Activated CD8-positive, alpha-beta memory T cell treated with anti-CD3 and anti-CD28 coated beads for 48 hours (primary cell): ENCODE measurements around the gene SERP1.
"Not testable (repeated sequence)": the region's sequence is repeated elsewhere in the genome, so short reads cannot be mapped to it uniquely, and the experiment has no call there.

Experiments
- DNase-seq, 3 experiments: peaks; one replicate each; pipeline ENCODE4 v3.0.0-alpha.2; 2020; ENCODE audit warnings: low read depth in 2 of 3, low spot score in 2 of 3

Gene SERP1

DNA sequence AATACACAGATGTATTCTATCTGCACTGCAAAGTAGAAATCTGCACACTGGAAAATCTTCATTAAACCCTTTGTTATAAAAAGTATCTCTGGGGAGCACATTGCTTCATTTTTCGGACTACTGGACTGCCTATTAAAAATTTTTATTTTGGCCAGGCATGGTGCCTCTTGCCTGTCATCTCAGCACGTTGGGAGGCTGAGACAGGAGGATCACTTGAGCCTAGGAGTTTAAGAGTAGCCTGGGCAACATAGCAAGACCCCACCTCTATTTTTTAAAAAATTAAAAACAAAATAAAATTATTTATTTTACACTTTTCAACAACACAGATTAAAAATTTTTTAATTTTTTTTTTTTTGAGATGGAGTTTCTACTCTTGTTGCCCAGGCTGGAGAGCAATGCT is 6.0 kb downstream of the SERP1 start:
- DNase-seq, result no peak

DNA sequence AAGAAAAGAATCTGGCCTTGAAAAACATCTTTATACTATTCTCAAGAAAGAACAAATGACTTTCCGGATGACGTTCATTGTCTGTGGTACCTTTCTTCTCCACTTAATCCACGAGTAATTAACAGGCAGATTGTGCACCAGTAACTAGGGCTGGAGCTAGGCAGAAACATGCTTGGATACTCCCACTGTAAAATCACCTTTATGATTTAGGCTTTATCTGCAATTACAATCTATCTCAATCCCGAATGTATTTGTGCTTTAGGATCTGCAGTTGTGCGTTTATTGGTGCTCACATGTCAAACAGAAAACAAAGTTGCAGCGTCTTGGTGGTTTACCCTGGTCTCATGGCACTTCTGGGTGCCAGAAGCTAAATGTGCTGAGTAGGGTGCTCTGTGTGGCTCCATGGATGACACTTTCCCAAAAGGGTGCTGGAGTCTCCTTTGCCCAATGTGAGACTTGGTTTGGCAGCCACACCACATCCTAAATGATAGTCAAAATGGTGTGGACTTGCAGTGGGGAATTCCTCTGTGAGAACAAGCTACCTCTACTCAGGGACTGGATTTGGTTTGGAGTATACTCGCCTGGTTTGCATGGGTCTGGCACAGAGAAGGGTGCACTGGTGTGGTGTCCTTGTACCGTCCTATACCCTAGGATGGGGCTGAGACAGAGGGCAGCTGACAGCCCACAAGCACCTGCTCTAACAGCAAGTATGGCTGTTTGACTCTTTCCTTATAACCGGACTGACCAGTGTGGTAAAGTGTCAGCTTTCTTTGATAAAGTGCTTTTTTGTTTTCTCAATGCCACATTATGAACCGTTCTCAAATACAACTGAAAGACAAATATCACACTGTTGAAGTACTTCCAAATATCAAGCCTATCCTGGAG is 7.7 kb downstream of the SERP1 start:
- DNase-seq, result no peak

DNA sequence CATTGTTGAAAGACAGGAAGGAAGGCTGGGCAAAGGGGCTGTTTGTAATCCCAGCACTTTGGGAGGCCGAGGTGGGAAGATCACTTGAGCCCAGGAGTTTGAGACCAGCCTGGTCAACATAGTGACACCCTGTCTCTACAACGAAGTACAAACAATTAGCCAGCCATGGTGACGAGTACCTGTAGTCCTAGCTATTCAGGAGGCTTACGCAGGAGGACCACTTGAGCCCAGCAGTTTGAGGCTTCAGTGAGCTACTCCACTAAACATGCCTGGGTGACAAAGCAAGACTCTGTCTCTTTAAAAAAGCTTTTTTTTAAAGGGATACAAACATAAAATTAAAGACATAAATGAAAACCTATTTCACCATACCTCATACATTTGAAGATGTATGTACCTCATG is 11.1 kb downstream of the SERP1 start:
- DNase-seq, result no peak

DNA sequence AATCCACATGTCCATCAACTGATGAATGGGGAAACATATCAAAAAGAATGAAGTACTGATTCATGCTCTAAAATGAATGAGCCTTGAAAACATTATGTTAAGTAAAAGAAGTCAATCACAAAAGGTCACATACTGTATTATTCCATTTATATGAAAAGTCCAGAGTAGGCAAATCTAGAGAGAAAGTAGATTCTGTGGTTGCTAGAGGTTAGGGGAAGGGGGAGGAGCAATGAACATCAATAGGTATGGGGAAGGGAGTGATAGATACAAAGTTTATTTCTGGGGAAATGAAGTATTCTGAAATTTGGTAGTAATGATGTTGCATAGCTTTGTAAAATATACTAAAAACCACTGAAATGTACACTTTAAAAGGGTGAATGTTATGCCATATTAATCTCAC is 14.5 kb downstream of the SERP1 start:
- no peak for DNase-seq

DNA sequence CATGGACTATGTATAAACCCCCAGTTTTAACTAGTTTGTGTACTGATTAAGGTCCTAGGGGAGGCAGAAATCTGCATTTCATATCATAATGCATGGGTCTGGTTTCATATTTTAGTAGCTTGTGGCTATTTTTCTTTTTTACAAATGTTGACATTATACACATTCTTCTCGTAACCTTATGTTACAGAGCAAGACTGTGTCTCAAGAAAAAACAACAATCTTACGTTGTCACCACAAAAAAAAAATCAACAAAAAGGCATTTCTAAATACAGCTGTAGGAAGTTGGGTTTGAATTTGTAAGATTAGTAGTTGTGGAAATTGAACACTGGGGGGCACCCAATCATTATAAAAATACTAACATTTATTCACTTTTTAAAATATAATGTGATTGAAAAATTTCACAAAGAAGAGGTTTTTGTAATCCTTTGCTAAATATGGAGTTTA is 17.9 kb downstream of the SERP1 start:
- DNase-seq, result no peak

DNA sequence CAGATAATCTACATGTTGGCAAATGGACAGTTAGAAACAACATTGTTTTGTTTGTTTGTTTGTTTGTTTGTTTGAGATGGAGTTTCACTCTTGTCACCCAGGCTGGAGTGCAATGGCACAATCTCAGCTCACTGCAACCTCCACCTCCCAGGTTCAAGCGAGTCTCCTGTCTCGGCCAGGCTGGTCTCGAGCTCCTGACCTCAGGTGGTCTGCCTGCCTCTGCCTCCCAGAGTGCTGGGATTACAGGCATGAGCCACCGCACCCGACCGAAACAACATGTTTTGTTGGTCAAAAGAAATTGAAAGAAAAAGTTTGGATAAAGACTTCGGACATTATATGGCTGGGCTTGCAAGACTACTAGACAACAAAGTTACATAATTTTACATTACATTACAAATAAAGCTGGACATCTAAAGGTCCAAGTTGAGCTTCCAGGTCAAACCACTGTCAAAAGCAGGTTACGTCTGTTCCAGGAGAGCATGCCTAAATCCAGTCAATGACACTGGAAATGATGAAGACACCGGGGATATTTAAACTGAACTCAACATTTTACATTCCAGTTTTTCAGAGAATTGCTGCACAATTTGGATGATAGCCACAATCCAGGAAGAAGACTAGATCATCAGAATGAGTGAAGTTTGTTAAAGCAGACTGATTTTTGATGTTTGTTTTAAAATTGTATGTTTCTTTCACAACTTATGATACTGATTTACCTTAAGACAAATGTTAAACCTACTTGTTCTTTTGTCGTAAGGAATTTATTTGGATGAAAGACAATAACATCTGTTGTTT is 18.6 kb downstream of the SERP1 start:
- no peak for DNase-seq

DNA sequence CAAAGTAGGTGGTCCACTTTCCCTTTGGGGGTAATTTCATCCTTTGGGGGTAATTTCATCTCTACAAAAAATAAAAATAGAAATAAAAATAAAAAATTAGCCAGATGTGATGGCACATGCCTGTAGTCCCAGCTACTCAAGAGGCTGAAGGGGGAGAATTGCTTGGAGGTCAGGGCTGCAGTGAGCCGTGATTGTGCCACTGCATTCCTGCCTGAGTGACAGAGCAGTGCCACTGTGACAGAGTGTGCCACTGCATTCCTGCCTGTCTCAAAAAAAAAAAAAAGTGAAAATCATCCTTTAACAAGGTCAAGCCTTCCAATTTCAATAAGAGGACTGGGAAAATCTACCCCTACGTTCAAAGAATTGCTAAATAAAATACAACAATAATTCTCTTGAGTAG is 22.8 kb downstream of the SERP1 start:
- no peak for DNase-seq

DNA sequence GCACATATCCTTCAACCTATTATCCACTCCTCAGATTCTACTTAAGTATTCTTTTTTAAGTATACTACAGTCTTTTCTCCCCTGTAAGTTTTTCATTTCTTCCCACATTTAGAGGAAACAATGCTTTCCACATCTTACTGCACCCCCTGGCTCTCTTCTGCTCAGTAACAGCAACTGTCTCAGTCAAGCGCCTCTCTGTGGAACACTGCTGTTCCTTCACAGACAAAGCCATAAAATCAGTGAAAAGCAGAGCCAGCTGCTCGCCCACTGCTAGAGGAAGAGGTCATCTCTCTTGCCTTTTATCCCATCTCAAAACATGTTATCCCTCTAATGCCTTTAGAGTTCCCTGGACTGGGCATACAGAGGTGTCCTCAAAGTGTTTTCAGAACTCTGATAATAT is 24.8 kb downstream of the SERP1 start:
- no peak for DNase-seq

DNA sequence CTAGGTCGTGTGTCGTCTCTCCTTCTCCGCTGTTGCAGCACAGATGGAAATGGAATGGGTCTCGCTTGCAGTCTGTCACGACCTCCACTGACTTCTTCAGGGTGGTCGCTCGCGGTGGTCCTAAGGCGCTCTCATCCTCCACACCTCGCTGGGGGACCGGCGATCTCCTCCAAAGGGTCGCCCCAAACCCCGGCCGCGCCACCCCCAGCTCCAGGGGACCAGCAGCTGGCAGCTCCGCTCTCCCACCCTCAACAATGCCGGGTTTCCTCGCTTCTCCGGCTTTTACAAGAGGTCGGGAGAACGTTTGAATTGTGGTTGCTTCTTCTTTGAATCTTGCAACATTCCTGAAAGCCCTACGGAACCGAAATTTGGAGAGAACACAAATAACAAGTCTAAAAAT is 25.9 kb downstream of the SERP1 start:
- DNase-seq, result no peak

DNA sequence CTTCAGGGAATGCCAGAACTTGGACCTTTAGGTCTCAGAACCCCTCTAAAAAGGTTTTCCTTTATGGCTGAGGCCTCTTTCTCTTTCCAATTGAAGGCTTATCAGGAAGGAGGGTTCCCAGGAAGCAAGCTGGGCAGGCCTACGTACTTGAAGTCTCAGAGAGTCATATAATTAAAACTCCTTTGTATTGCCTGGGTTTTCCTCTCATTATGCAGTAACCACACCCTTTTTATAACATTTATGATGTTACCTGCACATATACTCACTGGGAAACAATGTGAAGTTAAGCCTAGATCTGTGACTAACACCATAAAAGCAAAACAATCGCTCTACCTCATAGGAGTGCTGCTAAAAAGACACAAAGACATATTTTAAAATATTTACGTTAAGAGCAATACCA is 27.3 kb downstream of the SERP1 start:
- no peak for DNase-seq

DNA sequence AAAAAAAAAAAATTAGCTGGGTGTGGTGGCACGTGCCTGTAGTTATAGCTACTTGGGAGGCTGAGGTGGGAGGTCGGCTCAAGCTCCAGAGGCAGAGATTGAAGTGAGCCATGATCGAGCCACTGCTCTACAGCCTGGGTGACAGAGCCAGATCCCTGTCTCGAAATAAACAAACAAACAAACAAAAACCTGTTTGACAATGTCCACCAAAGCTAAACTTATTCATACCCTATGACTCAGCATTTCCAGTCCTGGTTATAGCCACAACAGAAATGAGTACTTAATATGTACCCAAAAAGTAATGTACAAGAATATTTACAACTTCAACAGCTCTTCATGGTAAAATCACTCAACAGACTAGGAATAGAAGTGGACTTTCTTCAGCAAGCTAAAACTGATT is 31.1 kb downstream of the SERP1 start:
- DNase-seq, result no peak

DNA sequence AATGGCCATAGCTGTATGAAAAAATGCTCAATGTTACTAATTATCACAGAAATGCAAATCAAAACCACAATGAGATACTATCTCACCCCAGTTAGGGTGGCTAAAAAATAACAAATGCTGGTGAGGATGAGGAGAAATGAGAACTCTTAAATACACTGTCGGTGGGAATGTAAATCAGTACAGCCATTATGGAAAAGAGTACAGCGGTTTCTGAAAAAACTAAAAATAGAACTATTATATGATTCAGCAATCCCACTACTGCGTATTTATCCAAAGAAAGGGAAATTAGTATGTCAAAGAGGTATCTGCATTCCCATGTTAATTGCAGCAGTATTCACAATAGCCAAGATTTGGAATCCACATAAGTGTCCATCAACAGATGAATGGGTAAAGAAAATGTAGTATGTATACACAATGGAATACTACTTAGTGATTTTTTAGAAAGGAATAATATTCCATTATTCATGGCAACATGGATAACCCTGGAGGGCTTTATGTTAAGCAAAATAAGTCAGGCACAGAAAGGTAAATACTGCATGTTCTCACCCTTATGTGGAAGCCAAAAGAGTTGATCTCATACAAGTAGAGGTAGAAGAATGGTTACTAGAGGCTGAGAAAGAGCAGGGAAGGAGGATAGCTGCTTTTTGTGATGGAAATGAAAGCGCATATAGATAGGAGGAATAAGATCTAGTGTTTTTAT is 35.0 kb downstream of the SERP1 start:
- DNase-seq, result no peak

DNA sequence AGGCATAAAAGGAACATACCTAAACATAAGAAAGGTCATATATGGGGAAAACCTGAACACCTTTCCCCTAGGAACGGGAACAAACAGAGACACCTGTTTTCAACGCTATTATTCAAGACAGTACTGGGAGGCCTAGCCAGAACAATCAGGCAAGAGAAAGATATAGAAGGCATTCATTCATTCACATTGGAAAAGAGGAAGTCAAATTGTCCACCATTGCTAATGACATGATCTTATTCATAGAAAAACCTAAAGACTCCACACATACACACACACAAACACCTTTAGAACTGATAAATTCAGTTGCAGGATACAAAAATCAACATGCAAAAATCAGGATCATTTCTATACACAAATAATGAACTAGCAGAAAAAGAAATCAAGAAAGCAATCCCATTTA is 36.5 kb downstream of the SERP1 start:
- DNase-seq, result no peak

DNA sequence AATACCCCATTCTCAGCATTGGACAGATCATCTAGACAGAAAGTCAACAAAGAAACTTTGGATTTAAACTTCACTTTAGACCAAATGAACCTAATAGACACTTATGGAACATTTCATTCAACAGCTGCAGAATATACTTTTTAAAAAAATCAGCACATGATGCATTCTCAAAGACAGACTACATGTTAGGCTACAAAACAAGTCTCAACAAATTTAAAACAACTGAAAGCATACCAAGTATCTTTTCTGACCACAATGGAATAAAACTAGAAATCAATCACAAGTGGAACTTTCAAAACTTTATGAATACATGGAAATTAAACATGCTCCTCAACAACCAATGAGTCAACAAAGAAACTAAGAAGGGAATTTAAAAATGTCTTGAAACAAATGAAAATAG is 37.9 kb downstream of the SERP1 start:
- no peak for DNase-seq

DNA sequence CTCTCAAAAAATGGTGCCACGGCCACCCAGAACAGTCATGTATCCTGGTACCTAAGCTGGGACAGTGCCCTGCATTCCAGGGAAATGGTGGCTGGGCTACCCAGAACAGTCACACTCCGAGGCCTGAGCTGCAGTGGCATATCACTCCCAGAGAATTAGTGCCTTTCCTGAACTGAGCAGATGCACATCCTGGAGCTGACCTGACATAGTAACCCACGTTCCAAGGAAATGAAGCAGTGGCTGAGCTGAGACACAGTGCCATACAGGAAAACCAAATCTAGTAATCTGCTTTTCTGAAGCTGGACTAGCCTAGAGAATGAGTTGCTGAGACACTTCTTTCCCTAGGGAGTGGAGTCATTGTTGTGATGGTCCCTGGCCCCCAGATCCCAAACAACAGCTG is 41.8 kb downstream of the SERP1 start:
- no peak for DNase-seq

DNA sequence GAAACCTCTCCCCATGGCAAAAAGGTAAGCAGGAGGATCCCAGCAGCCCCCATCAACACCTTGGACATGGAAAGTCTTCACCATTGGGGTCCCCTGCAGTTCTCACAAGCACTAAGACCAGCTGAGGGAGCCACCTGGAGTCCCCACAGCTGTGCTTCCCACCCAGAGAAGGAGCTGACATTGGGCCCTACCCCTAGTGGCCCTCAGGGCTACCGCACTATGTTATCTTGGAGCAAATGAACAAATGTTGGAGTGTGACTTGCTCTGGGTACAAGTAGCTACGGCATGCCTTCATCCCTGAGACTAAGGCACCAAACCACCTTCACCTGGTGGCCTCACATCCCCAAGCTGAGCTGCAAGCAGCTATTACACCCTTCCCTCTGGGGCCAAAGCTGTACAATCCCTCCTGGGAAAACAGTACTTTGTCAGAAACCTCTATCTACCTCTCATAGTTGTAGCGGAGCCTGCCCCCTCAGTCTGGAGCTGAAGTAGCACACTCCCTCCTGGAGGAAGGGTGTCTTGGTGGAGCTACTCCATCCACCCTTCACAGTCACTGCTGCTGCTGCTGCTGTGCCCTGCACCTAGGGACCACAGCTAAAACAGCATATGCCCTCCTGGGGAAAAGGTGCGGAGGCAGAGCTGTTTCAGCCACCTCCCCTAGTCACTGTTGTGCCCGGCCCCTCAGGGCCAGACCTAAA is 42.7 kb downstream of the SERP1 start:
- no peak for DNase-seq

DNA sequence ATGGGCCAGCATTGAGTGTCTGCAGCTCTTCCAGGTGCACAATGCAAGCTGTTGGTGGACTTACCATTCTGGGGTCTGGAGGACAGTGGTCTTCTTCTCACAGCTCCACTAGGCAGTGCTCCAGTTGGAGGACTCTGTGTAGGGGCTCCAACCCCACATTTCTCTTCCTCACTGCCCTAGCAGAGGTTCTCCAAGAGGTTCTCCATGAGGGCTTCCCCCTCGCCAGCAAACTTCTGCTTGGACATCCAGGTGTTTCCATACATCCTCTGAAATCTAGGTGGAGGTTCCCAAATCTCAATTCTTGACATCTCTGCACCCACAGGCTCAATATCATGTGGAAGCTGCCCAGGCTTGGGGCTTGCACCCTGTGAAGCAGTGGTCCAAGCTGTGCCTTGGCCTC is 45.3 kb downstream of the SERP1 start:
- not testable (repeated sequence) for DNase-seq

DNA sequence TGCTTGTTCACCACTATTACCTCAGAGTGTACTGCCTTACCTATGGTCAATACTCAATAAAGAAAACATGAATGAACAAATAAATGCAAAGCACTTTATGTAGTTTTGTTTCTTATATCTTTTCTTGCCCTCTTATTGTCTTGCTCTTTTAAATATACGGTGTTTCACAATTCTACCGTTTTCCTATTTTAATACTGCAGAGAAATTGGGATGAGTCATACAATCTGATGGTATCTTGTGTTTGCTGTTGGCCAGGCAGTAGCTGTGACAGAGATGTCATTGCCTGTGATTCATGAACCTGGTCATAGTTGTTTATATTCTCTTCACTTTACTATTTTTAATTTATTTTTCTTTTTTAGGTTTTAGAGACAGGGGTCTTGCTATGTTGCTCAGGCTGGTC is 48.3 kb downstream of the SERP1 start:
- no peak for DNase-seq

DNA sequence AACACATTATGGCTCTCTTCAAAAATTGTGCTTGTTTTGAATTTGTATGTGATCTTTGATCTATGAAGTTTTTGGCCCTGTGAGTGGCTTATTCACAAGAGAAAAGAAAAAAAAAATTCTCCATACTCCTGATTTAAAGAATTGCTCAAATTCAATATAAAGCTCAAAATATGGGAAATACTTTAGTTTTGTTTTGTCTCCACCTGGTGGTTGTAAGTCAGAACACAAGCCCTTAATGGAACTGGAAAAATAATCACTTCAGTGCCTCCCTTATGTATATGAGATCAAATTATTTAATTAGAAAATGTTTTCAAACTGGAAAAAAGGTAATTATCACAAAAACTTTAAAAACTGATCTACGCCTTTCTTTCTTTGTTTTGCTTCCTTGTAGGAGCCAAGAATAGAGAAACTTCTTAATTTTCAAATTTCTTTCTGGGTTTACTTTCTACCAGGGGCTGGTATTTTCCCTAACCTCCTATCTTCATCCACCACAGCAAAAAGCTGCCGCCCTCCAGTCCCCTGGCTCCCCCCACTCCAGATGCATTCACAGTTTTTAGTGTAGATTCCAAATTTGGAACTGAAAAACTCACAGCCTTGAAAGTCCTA is 50.6 kb downstream of the SERP1 start:
- DNase-seq, result no peak

DNA sequence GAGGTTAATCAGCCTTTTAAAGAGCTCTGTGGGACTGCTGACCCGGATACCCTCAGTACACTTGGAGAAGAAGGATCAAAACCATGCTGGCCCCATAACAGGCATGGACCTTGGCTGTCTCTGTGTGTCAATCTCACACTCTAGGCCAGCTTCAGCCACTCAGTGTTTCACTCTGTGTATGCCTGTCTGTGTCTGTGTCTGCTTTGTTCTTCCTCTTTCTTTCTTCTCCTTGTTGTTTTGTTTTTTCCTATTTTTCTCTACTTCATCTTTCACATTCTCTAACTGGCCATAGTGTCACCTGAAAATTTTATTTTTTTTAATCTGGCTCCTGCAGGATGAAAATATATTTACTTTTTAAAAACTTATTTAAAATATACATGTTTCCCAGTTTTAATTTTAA is 51.1 kb downstream of the SERP1 start:
- DNase-seq, result no peak
